T-helper 1 cell treated with Interleukin-12 subunit alpha and Interleukin-12 subunit beta and Interleukin-4 antibody, amounts not matched to agents 30 ng/mL and 1 ng/mL, for 36 hours (primary cell): Measurements from ENCODE around the gene MED9. TPM values are rescaled to one million over a fixed set of nuclear protein-coding genes. Genes with fewer than 3 reads are reported as not detected.

Experiments used
- intact Hi-C: fragments of 100-400 bp; cut with micrococcal nuclease; formaldehyde crosslinking; loops from one replicate; pipeline ENCODE4 v1.15.1; 2024
- total RNA-seq: library from RNA; stranded (reverse); gene quantifications from 2 replicates; pipeline ENCODE4 v1.2.3, GENCODE V29; 2022

Gene MED9
- total RNA-seq, 1 donor from 2014 or later, result 13.5 TPM

DNA sequence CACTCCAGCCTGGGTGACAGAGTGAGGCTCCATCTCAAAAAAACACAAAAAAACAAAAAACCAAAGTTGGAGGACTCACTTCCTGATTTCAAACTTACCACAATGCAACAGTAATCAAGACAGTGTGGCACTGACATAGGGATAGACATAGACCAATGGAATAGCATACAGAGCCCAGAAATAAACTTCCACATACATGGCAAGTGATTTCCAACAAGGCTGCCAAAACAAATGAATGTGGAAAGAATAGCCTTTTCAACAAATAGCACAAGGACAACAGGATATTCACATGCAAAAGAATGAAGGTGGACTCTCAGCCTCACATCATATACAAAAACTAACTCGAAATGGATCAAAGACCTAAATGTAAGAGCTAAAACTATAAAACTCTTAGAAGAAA, 56.2 kb downstream of the MED9 start:
- intact Hi-C loops, result no loop called here

GRCh38 chr17:17533901-17534441, 57.2 kb downstream of the MED9 start:
- intact Hi-C loops, result no loop called here

- intact Hi-C loops, result no loop called here
These were observed 59.2 kb downstream of the MED9 start for GRCh38 chr17:17535957-17536356.

DNA sequence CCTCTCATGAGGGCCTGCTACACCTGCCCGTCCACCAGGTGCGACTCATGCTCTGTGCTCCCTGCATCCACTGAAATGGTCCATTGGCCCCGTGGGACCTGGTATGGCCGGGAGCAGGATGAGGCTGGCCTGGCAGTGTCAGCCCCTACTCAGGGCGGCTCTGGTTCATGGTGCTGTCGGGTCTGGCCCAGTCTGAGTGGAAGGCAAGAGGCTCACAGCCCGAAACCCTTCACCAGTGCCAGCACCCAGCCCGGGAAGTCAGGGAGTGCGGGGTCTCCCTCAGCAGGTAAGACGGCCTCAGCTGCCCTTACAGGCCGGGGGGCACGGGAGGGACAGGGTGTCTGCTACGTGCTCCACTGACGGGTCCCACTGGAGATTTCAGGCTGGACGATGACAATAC, 59.9 kb downstream of the MED9 start:
- intact Hi-C loops, result no loop called here

DNA sequence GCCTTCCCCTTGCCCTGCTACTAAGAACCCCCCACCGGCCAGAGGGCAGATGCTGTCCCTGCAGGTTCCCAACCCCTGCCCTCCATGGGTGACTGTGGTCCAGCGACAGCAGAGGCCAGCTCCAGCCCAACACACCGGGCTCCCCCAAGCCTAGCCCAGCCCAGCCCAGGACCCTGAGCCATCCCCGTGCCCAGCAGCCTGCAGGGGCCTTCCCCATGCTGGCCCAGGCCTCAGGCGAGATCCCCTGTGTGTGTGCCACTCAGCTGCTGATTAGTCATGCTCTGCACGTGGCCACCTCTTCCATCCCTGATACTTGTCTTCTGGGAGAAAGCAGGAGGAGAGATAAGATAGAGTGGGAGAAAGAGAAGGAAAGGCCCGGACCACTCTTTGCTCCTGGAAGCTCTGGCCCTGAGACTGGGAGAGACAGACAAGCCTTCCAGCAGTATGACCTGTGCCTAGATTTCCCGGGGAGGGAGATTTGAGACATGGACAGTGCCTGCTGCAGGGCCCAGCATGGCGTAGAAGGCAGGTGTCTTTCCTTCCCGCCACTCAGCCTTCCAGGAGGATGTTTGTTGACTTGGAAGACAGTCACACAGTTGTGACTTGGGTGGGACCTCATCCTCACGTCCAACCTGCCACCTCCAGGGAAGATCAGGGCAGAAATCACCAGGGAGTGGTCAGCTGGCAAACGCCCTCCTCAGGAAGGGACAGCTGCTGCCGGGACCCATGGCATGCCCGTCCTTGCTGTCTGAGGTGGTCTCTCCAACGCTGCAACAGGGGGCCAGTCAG, 60.7 kb downstream of the MED9 start:
- intact Hi-C loops, result no loop called here

GRCh38 chr17:17538417-17539391, 61.9 kb downstream of the MED9 start:
- intact Hi-C loops, result no loop called here

DNA sequence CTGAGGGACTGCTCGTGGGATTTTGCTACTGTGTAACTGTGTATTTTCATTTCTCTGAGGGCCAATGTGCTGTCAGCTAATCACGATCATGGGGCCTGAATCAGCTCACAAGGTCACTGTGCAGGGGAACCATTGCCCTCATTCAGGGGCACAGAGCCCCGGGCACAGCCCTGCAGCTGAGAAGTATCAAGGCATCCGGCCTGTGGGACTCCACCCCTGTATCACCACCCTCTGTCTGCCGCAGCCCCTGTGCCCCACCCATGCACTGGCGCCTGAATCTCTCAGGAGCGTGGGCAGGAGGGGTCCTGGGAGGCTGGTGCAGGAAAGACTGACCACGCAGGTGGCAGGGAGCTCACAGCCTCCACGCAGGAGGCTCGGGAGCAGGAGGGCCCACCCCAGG, 62.8 kb downstream of the MED9 start:
- intact Hi-C loops, result no loop called here

DNA sequence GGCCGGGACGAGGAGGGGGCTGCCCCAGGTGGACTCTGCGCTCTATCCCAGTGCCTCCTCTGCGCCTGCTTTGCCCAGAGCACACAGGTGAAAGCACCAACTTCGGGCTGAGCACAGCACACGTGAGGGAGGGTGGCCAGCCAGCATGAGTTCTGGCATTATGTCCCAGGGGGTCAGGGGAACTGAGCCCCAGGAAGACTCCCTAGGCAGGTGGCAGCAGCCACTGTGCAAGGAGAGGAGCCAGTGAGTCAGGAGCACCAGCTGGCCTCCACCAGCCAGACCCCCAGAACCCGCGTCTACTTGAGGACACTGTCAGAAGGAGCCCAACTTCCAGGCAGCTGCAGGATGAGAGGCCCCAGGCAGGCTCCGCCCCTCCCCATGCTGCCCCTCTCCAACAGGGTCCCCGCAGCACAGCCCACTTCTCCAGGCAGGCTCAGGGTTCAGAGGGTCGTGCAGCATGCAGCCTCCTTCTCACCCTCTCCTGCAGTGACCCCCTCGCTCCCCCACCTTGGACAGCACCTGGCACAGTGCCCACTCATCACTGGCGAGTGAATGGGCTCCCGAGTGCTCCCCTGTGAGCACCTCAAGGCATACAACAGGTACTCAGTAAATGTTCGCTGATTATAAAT, 63.6 kb downstream of the MED9 start:
- intact Hi-C loops, result no loop called here

DNA sequence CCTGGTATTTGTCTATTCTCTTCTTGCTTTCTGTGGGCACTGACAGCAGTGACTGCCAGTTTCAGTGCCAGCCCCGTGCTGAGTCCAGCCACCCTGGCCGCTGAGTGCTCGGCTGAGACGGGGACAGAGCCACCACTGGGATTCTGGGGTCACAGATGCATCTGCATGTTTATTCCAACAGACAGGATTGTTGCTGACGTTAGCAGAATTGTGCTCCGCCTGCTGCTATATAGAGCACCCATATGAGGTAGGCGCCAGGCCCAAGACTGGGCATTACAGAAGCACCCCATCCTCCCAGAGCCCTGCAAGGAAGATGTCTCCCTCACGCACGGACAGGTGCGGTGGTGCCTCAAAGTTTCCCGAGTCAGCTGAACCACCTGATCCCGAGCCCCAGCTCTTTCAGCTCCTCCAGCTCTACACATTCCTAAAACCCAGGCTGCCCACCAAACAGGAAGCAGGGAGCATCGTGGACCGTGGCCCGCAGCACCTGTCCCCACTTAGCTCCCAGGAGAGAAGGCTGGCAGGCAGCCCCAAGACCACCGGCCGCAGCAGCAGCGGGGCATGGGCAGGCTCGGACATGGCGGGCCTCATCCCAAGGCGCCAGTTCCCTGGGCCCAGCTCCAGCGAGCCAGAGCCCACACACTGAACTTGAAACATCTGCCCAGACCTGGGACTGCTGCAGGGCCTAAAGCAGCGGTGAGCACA, 64.3 kb downstream of the MED9 start:
- intact Hi-C loops, result no loop called here

DNA sequence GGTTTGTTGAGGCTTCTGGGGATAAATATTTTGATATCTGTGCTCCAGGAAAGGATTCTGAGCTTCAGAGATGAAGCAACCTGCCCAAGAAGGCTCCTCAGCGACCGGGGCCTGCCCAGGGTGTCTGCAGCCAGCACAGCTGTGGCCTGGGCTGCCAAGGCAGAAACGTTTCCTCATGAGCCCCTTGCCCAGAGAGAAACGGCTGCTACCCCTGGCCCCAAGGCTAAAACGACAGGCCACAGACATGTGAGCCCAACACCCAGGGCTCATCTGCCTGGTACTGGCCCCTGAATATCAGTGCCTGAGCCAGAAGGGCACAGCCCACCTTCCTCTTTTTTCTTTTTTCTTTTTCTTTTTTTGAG, 64.8 kb downstream of the MED9 start:
- intact Hi-C loops, result no loop called here

Other genes starting within 250 kb of the MED9 start
- 73.2 and 77.2 TPM in 2 replicates for gene FLCN, start 239.8 kb upstream of the MED9 start, total RNA-seq
- 92.4 and 95.8 TPM in 2 replicates for gene COPS3, start 195.8 kb upstream of the MED9 start, total RNA-seq
- 3.2 and 3.5 TPM in 2 replicates for gene NT5M, start 173.6 kb upstream of the MED9 start, total RNA-seq
- 1.4 and 2.1 TPM in 2 replicates for gene RASD1, start 19.4 kb downstream of the MED9 start, total RNA-seq
- gene PEMT, start 114.7 kb downstream of the MED9 start, total RNA-seq, result 14.1 and 24.3 TPM in 2 replicates
- gene RAI1, start 204.5 kb downstream of the MED9 start, total RNA-seq, result 21.4 and 24.4 TPM in 2 replicates